Parathyroid adenoma (tissue), 2 donors: ENCODE measurements around the gene CAPN13.

Experiments
- H2AFZ ChIP-seq: fragments of 300-600 bp; sonication (generic); one replicate; pipeline ENCODE4 v1.7.0; 2017; ENCODE audit warnings: antibody characterized with exemption, mild to moderate bottlenecking
- H3K27ac ChIP-seq: fragments of 300-600 bp; sonication (generic); one replicate; pipeline ENCODE4 v1.7.0; 2017
- H3K27me3 ChIP-seq: fragments of 300-600 bp; sonication (generic); one replicate; pipeline ENCODE4 v1.7.0; 2017; ENCODE audit warnings: low read length; ENCODE audit not compliant: control insufficient read depth, insufficient read depth
- H3K36me3 ChIP-seq: fragments of 300-600 bp; sonication (generic); one replicate; pipeline ENCODE4 v1.7.0; 2017; ENCODE audit warnings: low read length; ENCODE audit not compliant: control insufficient read depth, insufficient read depth
- H3K4me1 ChIP-seq: fragments of 300-600 bp; sonication (generic); one replicate; pipeline ENCODE4 v1.7.0; 2017; ENCODE audit warnings: control low read depth
- H3K4me2 ChIP-seq: fragments of 300-600 bp; sonication (generic); one replicate; pipeline ENCODE4 v1.7.0; 2017; ENCODE audit warnings: low read length
- H3K4me3 ChIP-seq: fragments of 300-600 bp; sonication (generic); one replicate; pipeline ENCODE4 v1.7.0; 2017; ENCODE audit warnings: low read depth, low read length
- H3K79me2 ChIP-seq: fragments of 300-600 bp; sonication (generic); one replicate; pipeline ENCODE4 v1.7.0; 2017; ENCODE audit warnings: control low read depth
- H3K9ac ChIP-seq: fragments of 300-600 bp; sonication (generic); one replicate; pipeline ENCODE4 v1.7.0; 2017; ENCODE audit warnings: mild to moderate bottlenecking
- H3K9me3 ChIP-seq: fragments of 300-600 bp; sonication (generic); one replicate; pipeline ENCODE4 v1.7.0; 2017; ENCODE audit warnings: low read length; ENCODE audit not compliant: control insufficient read depth
- TF ChIP-seq, protein P1 (sequence below): fragments of 300-600 bp; sonication (generic); IDR thresholded peaks from one replicate; pipeline ENCODE4 v1.7.0; 2017; ENCODE audit warnings: antibody characterized with exemption, mild to moderate bottlenecking
- donor health status: primary hyperparathyroidism.

CAPN13 gene

GRCh38 chr2:30752811-30753210 lies 54.4 kb downstream of the CAPN13 start:
- no peak overlapping the region for H3K4me2 ChIP-seq
- H3K4me1 ChIP-seq, result no peaks in the 10 kb centered on the region
- no peak overlapping the region for H3K27ac ChIP-seq
- H3K79me2 ChIP-seq, result no peaks in the 10 kb centered on the region
- no peaks in the 10 kb centered on the region for H3K27me3 ChIP-seq
- H3K4me3 ChIP-seq, result no peak overlapping the region
- TF ChIP-seq, protein P1, sequence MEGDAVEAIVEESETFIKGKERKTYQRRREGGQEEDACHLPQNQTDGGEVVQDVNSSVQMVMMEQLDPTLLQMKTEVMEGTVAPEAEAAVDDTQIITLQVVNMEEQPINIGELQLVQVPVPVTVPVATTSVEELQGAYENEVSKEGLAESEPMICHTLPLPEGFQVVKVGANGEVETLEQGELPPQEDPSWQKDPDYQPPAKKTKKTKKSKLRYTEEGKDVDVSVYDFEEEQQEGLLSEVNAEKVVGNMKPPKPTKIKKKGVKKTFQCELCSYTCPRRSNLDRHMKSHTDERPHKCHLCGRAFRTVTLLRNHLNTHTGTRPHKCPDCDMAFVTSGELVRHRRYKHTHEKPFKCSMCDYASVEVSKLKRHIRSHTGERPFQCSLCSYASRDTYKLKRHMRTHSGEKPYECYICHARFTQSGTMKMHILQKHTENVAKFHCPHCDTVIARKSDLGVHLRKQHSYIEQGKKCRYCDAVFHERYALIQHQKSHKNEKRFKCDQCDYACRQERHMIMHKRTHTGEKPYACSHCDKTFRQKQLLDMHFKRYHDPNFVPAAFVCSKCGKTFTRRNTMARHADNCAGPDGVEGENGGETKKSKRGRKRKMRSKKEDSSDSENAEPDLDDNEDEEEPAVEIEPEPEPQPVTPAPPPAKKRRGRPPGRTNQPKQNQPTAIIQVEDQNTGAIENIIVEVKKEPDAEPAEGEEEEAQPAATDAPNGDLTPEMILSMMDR, result no peak
- H2AFZ ChIP-seq, result no peak overlapping the region
- H3K9ac ChIP-seq, result no peak overlapping the region
- no peaks in the 10 kb centered on the region for H3K36me3 ChIP-seq
- no peaks in the 10 kb centered on the region for H3K9me3 ChIP-seq

DNA sequence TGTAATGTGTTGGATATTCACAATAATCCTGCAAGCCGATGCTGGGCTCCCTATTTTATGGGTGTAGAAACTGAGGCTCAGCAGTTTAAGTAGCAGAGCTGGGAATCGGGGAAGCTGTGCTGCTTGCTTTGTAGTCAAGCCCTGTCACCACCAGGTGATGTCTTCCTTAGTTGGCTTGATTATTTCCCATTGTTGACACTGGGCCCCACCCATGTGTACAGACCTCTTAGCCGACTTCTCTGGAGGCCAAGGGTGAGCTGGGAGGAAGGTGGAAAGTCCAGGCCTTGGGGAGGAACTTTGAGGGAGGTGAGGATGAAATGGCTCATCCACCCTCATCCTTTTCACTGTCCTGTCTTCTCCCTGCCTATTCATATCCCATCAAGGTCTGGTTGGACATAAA lies 60.0 kb downstream of the CAPN13 start:
- Histone ChIP-seq H3K9ac (no peak overlapping the region), H3K27ac (no peak overlapping the region), H3K9me3 (no peaks in the 10 kb centered on the region), H3K4me3 (no peak overlapping the region), H3K4me1 (no peaks in the 10 kb centered on the region), H3K4me2 (no peak overlapping the region), H3K36me3 (no peaks in the 10 kb centered on the region), H2AFZ (no peak overlapping the region), H3K79me2 (no peaks in the 10 kb centered on the region), H3K27me3 (no peaks in the 10 kb centered on the region)
- TF ChIP-seq, protein P1, result no peak

DNA sequence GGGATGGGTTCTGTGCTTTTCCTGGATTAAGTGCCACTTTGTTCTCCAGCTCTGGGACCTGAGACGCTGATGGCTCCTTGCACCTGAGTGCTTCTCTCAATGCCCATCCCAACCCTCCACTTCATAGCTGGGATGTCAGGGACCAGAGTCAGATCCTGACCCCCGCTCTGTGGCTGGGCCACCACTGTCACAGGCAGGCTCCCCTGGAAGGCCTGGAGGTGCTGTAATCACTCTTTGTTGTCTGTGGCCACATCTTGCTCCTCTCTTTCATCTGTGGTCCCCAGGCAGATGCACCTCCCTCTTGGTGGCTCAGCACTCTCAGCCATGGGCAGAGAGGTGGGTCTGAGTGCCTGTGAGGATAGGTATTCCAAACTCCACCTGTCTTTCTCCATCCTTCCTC lies 62.4 kb downstream of the CAPN13 start:
- H3K9me3 ChIP-seq, result no peaks in the 10 kb centered on the region
- H3K79me2 ChIP-seq, result no peaks in the 10 kb centered on the region
- no peak overlapping the region for H3K4me2 ChIP-seq
- no peak overlapping the region for H3K27ac ChIP-seq
- TF ChIP-seq, protein P1, result no peak
- H3K9ac ChIP-seq, result no peak overlapping the region
- H3K4me1 ChIP-seq, result no peaks in the 10 kb centered on the region
- H2AFZ ChIP-seq, result no peak overlapping the region
- no peaks in the 10 kb centered on the region for H3K36me3 ChIP-seq
- H3K4me3 ChIP-seq, result no peak overlapping the region
- no peaks in the 10 kb centered on the region for H3K27me3 ChIP-seq

DNA sequence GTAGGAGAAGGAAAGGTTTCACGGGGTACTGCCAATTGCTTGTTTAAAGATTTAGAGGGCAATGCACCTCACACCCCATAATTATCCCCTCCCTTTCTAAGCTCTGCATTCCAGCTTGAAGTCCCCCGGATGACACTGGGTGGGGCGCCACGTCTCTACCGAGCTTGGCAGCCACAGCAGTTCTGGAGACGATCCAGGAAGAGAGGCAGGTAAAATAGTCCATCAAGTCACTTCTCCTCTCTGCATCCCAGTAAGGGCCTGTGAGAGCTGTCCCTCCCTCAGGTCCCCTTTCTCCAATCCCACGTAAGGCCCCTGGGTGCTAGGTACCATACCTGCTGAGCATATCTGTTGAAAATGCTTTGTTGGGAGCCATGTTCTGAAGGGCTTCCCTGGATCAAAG lies 65.7 kb downstream of the CAPN13 start:
- H3K4me1 ChIP-seq, result no peaks in the 10 kb centered on the region
- no peak overlapping the region for H3K27ac ChIP-seq
- H3K36me3 ChIP-seq, result no peaks in the 10 kb centered on the region
- no peaks in the 10 kb centered on the region for H3K9me3 ChIP-seq
- no peak overlapping the region for H3K9ac ChIP-seq
- TF ChIP-seq, protein P1, result no peak
- H2AFZ ChIP-seq, result no peak overlapping the region
- H3K4me3 ChIP-seq, result no peak overlapping the region
- no peaks in the 10 kb centered on the region for H3K79me2 ChIP-seq
- H3K27me3 ChIP-seq, result no peaks in the 10 kb centered on the region
- H3K4me2 ChIP-seq, result no peak overlapping the region

DNA sequence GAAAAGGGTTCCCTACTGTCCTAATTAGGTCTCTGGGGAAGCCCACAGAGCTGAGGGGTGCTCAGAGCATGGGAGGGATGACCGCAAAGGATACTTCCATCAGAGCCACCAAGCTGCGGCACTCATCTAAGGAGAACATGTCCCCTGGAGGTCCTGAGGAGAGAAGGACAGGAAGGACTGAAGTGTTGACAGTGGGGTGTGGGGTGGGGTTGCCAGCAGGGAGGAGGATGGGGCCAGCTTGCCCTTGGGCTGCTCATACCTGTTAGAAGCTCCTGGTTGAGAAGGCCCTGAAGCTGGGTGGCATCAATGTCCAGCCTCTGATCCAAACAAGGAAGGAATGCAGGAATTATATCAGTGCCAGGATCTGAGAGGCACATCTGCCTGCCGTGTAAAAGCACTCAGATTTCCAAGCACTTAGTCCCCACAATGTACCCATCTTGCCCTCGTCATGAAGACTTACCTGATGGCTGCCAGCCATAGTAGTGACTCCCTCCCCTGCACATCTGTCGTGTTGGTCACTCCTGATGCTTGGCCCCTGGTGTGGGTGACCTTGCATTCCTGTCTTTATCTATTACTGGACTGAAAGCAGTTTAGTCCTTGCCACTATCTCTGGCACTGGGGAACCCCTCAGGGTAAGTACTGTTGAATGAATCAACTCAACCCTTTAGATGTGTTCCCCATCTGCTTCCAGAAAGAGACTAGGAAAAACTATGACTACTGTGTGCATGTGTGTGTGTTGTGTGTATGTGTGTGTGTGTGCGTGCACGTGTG lies 68.9 kb downstream of the CAPN13 start:
- TF ChIP-seq, protein P1, result no peak
- Histone ChIP-seq H3K27me3 (no peaks in the 10 kb centered on the region), H3K36me3 (no peaks in the 10 kb centered on the region), H3K4me3 (no peak overlapping the region), H3K79me2 (no peaks in the 10 kb centered on the region), H3K4me2 (no peak overlapping the region), H3K27ac (no peak overlapping the region), H2AFZ (no peak overlapping the region), H3K9ac (no peak overlapping the region), H3K4me1 (no peaks in the 10 kb centered on the region), H3K9me3 (no peaks in the 10 kb centered on the region)
